Transverse colon (tissue), 4 donors: ENCODE measurements around the gene LPCAT1. TPM values are rescaled to one million over a fixed set of nuclear protein-coding genes. Genes with fewer than 3 reads are reported as not detected.

ENCODE experiments used
- DNase-seq: peaks from one replicate; pipeline ENCODE4 v3.0.0-alpha.2; 2019
- H3K27ac ChIP-seq, 4 donors: fragments of 200-600 bp; sonication (generic); 2 replicates each; pipeline ENCODE4 v1.5.1; 2016 to 2018; ENCODE audit warnings: inconsistent platforms in 4 of 4
- H3K27me3 ChIP-seq: fragments of 200-600 bp; sonication (generic); 2 replicates; pipeline ENCODE4 v1.5.1; 2017; ENCODE audit warnings: inconsistent platforms
- H3K36me3 ChIP-seq, 4 donors: fragments of 200-600 bp; sonication (generic); 2 replicates each; pipeline ENCODE4 v1.5.1; 2017 to 2019; ENCODE audit warnings: inconsistent platforms in 4 of 4
- H3K4me1 ChIP-seq, 4 donors: fragments of 200-600 bp; sonication (generic); 2 replicates each; pipeline ENCODE4 v1.5.1; 2017 to 2020; ENCODE audit warnings: inconsistent platforms in 4 of 4
- H3K4me3 ChIP-seq, 4 donors: fragments of 200-600 bp; sonication (generic); 1 replicate in 1 of 4; 2 replicates in 3 of 4; pipeline versions ENCODE4 v1.5.1 to v1.6.1; 2017 to 2019; ENCODE audit warnings: inconsistent platforms in 4 of 4
- H3K9me3 ChIP-seq, 2 donors: fragments of 200-600 bp; sonication (generic); 2 replicates each; pipeline ENCODE4 v1.5.1; 2017 to 2019; ENCODE audit warnings: inconsistent platforms in 2 of 2
- CTCF ChIP-seq, 5 experiments: fragments of 200-600 bp in 3 of 5; fragments of 450-650 bp in 2 of 5; sonication (generic) in 3 of 5; IDR thresholded peaks; 1 replicate in 2 of 5; 2 replicates in 3 of 5; pipeline ENCODE4 v1.5.1; 2016 to 2017; ENCODE audit warnings: antibody characterized with exemption in 5 of 5, inconsistent platforms in 3 of 5, mild to moderate bottlenecking in 2 of 5, moderate library complexity in 1 of 5
- EP300 ChIP-seq: sonication (generic); formaldehyde crosslinking; IDR thresholded peaks from one replicate; pipeline ENCODE4 v1.6.1; 2017; ENCODE audit warnings: antibody characterized with exemption, low read depth
- POLR2A ChIP-seq: fragments of 450-650 bp; IDR thresholded peaks from one replicate; pipeline ENCODE4 v1.6.1; 2016; ENCODE audit warnings: antibody characterized with exemption, mild to moderate bottlenecking, moderate library complexity
- POLR2AphosphoS5 ChIP-seq, 3 donors: sonication (generic); formaldehyde crosslinking; IDR thresholded peaks; one replicate each; pipeline ENCODE4 v1.6.1; 2016; ENCODE audit warnings: antibody characterized with exemption in 3 of 3
- WGBS, 2 donors: methylation state at CpG; one replicate each; pipeline ENCODE4 v1.1.5; 2018; ENCODE audit warnings: low coverage in 1 of 2; 5-methylcytosine and 5-hydroxymethylcytosine counted together
- in situ Hi-C, 4 donors: fragments of 200-750 bp; cut with MboI; loops; one replicate each; pipeline versions ENCODE4 v1.15.0 to v1.15.1; 2017; ENCODE audit warnings: low sequenced_read_pairs in 3 of 4, low pct_ligation_motif_present in 1 of 4, low pct_unique_long_range_greater_than_20kb in 1 of 4
- intact Hi-C: fragments of 100-400 bp; cut with DNase I; formaldehyde crosslinking; loops from one replicate; pipeline ENCODE4 v1.15.1; 2023; ENCODE audit warnings: low total_unique reads
- total RNA-seq, 4 donors: library from RNA; depleted of rRNA; stranded (reverse); fragments of >200 nt; gene quantifications; one replicate each; pipeline ENCODE4 v1.1.0, GENCODE V29; 2016

The LPCAT1 gene
- total RNA-seq, 4 donors from 2014 or later, result 10.0 to 50.5 (median 21.0) TPM

GRCh38 chr5:1497795-1498622 lies 25.8 kb downstream of the LPCAT1 start:
- DNase-seq, result peak; percentile 39
- WGBS, 2 donors, result 62 to 73% methylated on average over 8 to 18 of the region's 18 CpGs
- in situ Hi-C loops, result loop anchor here in 1 of 4 donors (25.0 kb wide), 1 partner anchor 139 kb away; no protein-coding TSS in a partner anchor
- Histone ChIP-seq H3K27me3 (no peaks in the 10 kb centered on the region), H3K36me3 (no peaks in the 10 kb centered on the region), H3K27ac (no peak overlapping the region), H3K9me3 (no peaks in the 10 kb centered on the region), H3K4me1 (peaks cover 0 to 21% (median 10%) of the 10 kb centered on the region in 4 donors), H3K4me3 (no peak overlapping the region)
- intact Hi-C loops, result no loop called here
- no peak for TF ChIP-seq POLR2AphosphoS5 (IDR thresholded peaks at IDR 0.05)
- TF ChIP-seq CTCF (IDR thresholded peaks at IDR 0.05), result no peak
- TF ChIP-seq POLR2A, result no peak
- TF ChIP-seq EP300, result no peak

GRCh38 chr5:1497242-1497777 lies 26.4 kb downstream of the LPCAT1 start:
- DNase-seq, result peak; percentile 45
- no peak overlapping the region for H3K27ac ChIP-seq
- WGBS, 2 donors, result 85 to 92% methylated on average over 3 to 14 of the region's 14 CpGs
- H3K36me3 ChIP-seq, result no peaks in the 10 kb centered on the region
- no peak for TF ChIP-seq EP300
- TF ChIP-seq POLR2AphosphoS5 (IDR thresholded peaks at IDR 0.05), result no peak
- TF ChIP-seq POLR2A, result no peak
- TF ChIP-seq CTCF (IDR thresholded peaks at IDR 0.05), result no peak
- no peaks in the 10 kb centered on the region for H3K27me3 ChIP-seq
- in situ Hi-C loops, result loop anchor here in 1 of 4 donors (25.0 kb wide), 1 partner anchor 140 kb away; no protein-coding TSS in a partner anchor
- H3K4me3 ChIP-seq, result no peak overlapping the region
- H3K9me3 ChIP-seq, result no peaks in the 10 kb centered on the region
- intact Hi-C loops, result no loop called here
- peaks cover 0 to 20% (median 10%) of the 10 kb centered on the region in 4 donors for H3K4me1 ChIP-seq

- no peak for DNase-seq
- intact Hi-C loops (no loop called here), in situ Hi-C loops (loop anchor here in 1 of 4 donors (25.0 kb wide), 1 partner anchor 142 kb away; no protein-coding TSS in a partner anchor)
- Histone ChIP-seq H3K27ac (no peak overlapping the region), H3K4me1 (peaks cover 0 to 20% (median 3%) of the 10 kb centered on the region in 4 donors), H3K9me3 (no peaks in the 10 kb centered on the region), H3K4me3 (no peak overlapping the region), H3K27me3 (no peaks in the 10 kb centered on the region), H3K36me3 (no peaks in the 10 kb centered on the region)
- TF ChIP-seq CTCF (IDR thresholded peaks at IDR 0.05), result no peak
- TF ChIP-seq POLR2A, result no peak
- no peak for TF ChIP-seq POLR2AphosphoS5 (IDR thresholded peaks at IDR 0.05)
- no peak for TF ChIP-seq EP300
- 67 to 69% methylated on average over 1 to 6 of the region's 6 CpGs for WGBS, 2 donors
Observed at GRCh38 chr5:1495525-1495897, 28.2 kb downstream of the LPCAT1 start.

- Histone ChIP-seq H3K27ac (peak overlapping the region in 1 of 4 donors; percentile 52), H3K9me3 (no peaks in the 10 kb centered on the region), H3K27me3 (no peaks in the 10 kb centered on the region), H3K4me3 (no peak overlapping the region), H3K4me1 (peaks cover 0 to 16% (median 2%) of the 10 kb centered on the region in 4 donors), H3K36me3 (no peaks in the 10 kb centered on the region)
- DNase-seq, result peak; percentile 65
- TF ChIP-seq CTCF (IDR thresholded peaks at IDR 0.05), result no peak
- TF ChIP-seq POLR2AphosphoS5 (IDR thresholded peaks at IDR 0.05), result no peak
- TF ChIP-seq EP300, result no peak
- TF ChIP-seq POLR2A, result no peak
- intact Hi-C loops (no loop called here), in situ Hi-C loops (loop anchor here in 1 of 4 donors (25.0 kb wide), 1 partner anchor 142 kb away; no protein-coding TSS in a partner anchor)
- 79 to 88% methylated on average over 6 to 46 of the region's 50 CpGs for WGBS, 2 donors
Observed at GRCh38 chr5:1494780-1495524, 28.8 kb downstream of the LPCAT1 start.
